ENCODE data around the gene DHX38.
"Not testable (repeated sequence)": the region's sequence is repeated elsewhere in the genome, so short reads cannot be mapped to it uniquely, and the experiment has no call there.

Gene DHX38

GRCh38 chr16:72093448-72094265 is at the start of gene DHX38, which contains the start of gene TXNL4B:
Gene DHX38, plus strand, starts transcription at chr16:72093847. Its CDS starts 2,311 bp downstream, at chr16:72096158.
Gene TXNL4B, minus strand, starts transcription at chr16:72093620. Its CDS starts 2,871 bp downstream, at chr16:72090749.
- peak; percentile 84 for DNase-seq (ENCODE audit: low read depth)

DNA sequence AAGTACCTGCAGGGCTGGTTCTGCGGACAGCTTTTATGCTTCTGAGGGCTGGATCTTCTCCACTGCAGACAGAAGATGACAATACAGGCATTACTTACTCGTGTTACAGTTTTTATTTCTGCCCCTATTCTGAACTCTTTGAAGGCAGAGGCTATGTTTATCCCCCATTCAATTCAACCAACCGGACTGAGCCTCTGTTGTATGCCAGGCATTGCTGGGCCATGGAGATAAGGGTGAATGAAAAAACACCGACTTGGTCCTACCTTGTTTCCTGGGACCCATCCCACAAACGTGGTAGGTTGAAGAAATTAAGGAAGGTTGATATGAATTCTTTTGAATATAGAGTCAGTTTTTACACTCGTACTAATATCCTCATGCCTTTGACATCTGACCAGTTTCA is 49.4 kb upstream of the DHX38 start:
- no peak for DNase-seq (ENCODE audit: low read depth)

DNA sequence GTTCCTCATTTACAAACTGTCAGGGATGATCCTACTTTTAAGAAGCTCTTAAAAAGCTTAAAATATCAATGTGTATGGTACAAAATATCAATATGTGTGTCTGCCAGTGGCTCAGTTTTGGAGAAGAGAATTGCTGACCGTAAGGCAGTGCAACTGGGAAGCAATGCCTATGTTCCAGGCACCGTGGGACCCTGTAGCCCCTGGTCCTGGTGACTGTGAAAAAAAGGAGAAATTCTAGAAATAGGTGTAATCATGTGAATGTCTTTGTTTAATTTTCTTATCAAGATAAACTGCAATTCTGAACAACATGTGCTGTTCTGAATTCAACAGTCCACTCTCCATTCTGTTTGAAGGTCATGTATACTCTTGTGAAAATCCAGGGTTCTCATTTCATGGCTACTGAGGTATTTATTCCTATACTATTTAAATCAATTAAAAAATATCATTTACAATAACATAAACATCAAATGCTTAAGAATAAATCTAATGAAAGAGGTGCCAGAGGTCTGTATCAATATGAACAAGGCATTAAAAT is 48.8 kb upstream of the DHX38 start:
- DNase-seq (ENCODE audit: low read depth), result no peak

DNA sequence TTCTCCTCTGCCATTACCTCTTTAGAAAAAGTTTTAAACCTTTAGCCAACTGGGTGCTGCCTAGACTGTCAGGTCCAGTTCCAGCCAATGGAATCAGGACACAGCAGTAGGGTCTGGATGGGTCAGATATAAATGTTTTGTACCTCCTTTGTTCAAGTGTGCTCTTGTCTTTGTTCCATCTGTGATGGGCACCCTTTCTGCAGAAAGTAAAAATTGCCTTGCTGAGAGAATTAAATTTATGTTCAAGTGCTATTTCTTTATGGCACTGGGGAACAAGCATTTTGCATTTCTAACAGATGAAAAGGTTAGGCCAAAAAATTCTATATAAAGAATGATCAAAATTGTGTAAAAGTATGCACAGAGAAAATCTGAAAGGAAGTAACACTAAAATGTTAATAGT is 44.5 kb upstream of the DHX38 start:
- DNase-seq (ENCODE audit: low read depth), result no peak

DNA sequence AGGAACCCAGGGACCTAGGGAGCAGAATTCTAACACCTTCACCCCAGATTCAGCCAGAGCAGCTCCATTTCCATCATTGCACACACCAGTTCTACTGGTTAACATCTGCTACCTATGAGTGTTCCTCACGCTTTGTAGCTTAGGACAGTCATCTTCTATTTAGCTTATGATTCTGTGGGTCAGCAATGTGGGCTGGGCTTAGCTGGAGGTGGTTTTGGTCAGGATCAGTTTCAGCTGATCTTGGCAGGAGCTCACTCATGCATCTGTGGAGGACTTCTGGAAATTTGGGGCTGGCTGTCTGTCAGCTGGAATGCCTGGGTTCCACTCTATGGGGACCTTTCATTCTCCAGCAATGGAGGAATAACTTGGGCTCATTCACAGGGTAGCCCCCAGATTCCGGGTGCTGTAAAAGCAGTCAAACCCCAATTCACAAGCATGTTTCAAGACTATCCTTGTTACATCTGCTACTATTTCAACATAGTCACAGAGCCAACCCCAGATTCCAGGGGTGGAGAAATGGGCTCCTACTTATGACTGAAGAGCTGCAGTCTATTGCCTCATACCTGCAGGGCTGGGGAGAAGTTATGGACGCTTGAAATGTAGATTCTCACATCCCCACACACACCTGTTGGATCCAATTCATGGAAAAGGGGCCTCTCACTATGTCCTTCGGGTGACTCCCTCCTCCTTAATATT is 42.7 kb upstream of the DHX38 start:
- no peak for DNase-seq (ENCODE audit: low read depth)

DNA sequence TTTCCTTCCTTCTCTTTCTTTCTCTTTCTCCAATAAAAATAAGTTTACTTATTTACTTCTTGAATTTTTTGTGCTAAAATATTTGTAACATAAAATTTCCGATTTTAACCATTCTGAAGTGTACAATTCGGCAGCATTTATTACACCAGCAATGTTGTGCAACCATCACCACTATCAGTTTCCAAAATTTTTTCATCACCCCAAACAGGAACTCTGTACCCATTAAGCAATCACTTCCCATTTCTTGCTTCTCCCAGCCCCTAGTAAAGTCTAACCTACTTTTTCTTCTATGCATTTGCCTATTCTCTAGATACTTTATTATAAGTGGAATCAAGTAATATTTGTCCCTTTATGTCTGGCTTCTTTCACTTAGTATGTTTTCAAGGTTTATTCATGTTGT is 41.8 kb upstream of the DHX38 start:
- no peak for DNase-seq (ENCODE audit: low read depth)

- DNase-seq (ENCODE audit: low read depth), result not testable (repeated sequence)
Measured at GRCh38 chr16:72054254-72054847, 39.3 kb upstream of the DHX38 start, which contains the start of gene HP. Gene HP, plus strand, starts transcription at chr16:72054505. Its CDS starts 148 bp downstream, at chr16:72054653.

DNA sequence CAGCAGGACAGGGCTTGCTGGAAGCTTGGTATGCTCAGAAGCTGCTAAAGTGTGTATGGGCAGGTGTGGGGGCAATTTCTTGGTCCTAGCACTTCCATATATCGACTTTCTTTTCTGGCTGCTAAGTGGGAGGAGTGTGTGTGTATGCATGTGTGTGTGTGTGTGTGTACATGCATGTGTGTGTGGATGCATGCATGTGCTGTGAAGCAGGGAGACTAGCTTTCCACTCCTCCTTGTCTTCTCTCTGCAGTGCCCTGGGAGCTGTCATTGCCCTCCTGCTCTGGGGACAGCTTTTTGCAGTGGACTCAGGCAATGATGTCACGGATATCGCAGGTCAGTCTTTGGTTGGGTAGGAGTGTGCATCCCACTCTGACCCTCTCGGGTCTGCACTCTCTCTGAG is 37.7 kb upstream of the DHX38 start:
- no peak for DNase-seq (ENCODE audit: low read depth)

DNA sequence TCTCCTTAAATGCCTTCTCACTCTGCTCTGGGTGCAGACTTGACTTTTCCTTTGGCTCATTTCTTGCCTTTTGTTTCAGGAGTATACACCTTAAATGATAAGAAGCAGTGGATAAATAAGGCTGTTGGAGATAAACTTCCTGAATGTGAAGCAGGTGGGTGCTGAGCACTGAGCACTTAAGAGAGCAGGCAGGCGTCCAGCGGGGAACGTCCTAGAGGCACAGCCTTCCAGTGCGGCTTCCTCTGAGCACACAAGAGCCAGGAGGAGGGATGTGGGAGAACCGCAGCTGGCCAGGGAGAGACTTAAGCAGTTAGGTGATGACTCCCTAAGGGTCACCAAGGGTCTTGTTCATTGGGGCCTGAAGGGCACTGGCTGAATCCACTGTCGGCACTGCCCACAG is 36.3 kb upstream of the DHX38 start:
- not testable (repeated sequence) for DNase-seq (ENCODE audit: low read depth)

GRCh38 chr16:72059060-72059459 is 34.6 kb upstream of the DHX38 start:
- not testable (repeated sequence) for DNase-seq (ENCODE audit: low read depth)

DNA sequence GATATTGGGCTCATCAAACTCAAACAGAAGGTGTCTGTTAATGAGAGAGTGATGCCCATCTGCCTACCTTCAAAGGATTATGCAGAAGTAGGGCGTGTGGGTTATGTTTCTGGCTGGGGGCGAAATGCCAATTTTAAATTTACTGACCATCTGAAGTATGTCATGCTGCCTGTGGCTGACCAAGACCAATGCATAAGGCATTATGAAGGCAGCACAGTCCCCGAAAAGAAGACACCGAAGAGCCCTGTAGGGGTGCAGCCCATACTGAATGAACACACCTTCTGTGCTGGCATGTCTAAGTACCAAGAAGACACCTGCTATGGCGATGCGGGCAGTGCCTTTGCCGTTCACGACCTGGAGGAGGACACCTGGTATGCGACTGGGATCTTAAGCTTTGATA is 33.2 kb upstream of the DHX38 start:
- no peak for DNase-seq (ENCODE audit: low read depth)

- DNase-seq (ENCODE audit: low read depth), result no peak
Measured at GRCh38 chr16:72061564-72061963, 32.1 kb upstream of the DHX38 start.

GRCh38 chr16:72064361-72064894 is 29.2 kb upstream of the DHX38 start:
- DNase-seq (ENCODE audit: low read depth), result no peak

DNA sequence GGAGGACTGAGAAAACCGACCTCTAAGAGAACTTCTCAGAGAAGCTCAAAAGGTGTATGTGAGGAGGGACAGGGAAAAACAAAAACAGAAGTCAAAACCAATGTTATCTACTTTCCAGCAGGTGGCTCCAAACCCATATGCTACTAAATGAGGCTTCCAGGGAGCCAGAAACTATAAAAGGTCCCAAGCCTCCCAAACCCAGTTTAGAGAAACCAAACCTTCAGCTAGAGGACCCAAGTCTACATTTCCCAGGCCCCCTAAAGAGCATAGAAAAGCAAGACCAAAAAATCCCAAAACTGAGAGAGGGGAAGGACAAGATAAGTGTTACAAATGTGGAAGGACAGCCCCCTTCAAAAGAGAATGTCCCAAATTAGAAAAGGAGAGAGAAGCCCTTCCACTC is 26.9 kb upstream of the DHX38 start:
- DNase-seq (ENCODE audit: low read depth), result no peak

DNA sequence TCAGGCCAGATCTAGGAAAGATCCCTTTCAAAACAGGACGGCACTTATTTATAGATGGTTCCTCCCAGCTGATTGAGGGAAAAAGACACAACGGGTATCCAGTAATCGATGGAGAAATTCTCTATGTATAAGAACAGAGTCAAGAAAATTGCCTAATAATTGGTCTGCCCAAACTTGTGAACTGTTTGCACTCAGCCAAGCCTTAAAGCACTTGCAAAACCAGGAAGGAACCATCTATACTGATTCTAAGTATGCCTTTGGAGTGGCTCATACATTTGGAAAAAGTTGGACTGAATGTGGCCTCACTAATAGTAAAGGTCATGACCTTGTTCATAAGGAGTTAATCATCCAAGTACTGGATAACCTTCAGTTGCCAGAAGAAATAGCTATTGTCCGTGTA is 24.7 kb upstream of the DHX38 start:
- no peak for DNase-seq (ENCODE audit: low read depth)

DNA sequence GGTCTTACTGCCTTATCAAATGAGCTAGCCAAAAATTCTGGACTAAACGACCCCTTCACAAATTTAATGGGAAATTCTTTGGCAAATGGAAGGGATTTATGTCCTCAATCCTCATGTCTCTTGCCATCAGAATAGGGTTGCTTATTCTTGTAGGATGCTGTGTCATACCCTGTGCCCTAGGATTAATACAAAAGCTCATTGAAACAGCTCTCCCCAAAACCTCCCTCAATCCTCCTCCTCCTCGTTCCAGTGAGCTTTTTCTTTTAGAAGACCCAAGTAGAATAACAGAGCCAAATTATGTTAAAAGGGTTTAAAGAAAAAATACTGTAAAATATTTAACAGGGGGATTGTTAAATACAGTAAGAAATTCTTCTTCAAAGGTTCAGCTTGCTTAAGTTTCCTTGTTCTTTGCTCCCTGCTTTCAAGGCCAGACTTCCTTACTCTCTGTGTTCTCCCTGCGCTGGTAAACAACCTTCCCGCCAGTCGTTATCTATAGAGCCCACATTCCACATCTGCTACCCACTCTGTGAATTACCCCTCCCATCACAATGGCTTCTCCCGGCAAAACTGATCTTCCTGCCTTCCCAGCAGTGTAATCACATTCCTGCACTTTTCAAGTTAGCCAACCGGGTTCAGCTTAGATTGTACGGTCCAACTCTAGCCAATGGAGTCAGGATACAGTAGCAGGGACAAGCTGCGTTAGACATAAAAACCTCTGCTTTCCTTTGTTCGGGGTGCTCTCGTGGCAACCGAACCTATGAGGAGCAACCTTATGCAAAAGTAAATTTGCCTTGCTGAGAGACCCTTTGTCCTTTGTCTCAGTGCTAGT is 20.9 kb upstream of the DHX38 start:
- DNase-seq (ENCODE audit: low read depth), result no peak

GRCh38 chr16:72073560-72074230 is 20.0 kb upstream of the DHX38 start:
- no peak for DNase-seq (ENCODE audit: low read depth)

GRCh38 chr16:72075067-72075466 is 18.6 kb upstream of the DHX38 start:
- DNase-seq (ENCODE audit: low read depth), result not testable (repeated sequence)

GRCh38 chr16:72076991-72077706 is 16.5 kb upstream of the DHX38 start:
- DNase-seq (ENCODE audit: low read depth), result not testable (repeated sequence)

DNA sequence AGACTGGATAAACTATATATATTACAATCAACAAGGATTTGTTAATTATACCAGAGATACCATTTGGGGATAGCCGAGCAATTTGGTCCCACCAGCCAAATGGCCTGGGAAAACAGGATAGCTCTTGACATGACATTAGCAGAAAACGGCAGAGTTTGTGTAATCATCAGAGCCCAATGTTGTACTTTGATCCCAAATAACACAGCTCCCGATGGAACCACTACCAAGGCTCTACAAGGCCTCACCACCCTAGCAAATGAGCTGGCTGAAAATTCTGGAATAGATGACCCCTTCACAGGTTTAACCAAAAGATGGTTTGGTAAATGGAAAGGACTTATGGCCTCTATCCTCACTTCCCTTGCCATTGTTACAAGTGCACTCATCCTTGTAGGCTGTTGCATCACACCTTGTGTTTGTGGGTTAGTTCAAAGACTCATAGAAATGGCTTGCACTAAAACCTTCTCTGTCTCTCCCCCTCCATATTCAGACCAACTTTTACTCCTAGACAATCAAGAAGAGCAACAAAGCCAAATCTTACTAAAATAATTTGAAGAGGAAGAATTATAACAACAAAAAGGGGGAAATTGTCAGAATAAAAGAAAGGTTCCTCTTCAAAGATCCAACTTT is 9.8 kb upstream of the DHX38 start:
- DNase-seq (ENCODE audit: low read depth), result no peak
